A549 (cell line): ENCODE data around the gene CSTA. TPM values are rescaled to one million over a fixed set of nuclear protein-coding genes. Genes with fewer than 3 reads are reported as not detected.

Experiments
- ATAC-seq, 2 experiments: fragments of 200-7000 bp in 1 of 2; fragments of >200 bp in 1 of 2; cut with Nextera tagmentation in 1 of 2; cut with Tn5 transposase in 1 of 2; 3 replicates each; pipeline versions ENCODE4 v1.8.0 to v1.9.1; 2018 to 2020; ENCODE audit warnings: mild to moderate bottlenecking in 1 of 2, moderate library complexity in 1 of 2
- CTCF ChIA-PET: fragments of 300-600 bp; sonication (Branson Sonifier 250); formaldehyde crosslinking; extraction: SDS; loops from one replicate; lab custom pipeline; 2021; ENCODE audit warnings: antibody characterized with exemption, inconsistent platforms; lab: Yijun Ruan, JAX
- POLR2A ChIA-PET: fragments of 350-600 bp; formaldehyde crosslinking; extraction: SDS; loops from one replicate; lab custom pipeline; 2021; ENCODE audit warnings: antibody characterized with exemption, inconsistent platforms; lab: Yijun Ruan, JAX
- DNase-seq, 2 experiments: peaks; one replicate each; pipeline versions ENCODE4 v3.0.0 to v3.0.0-alpha.2; 2011 to 2016; ENCODE audit warnings: low read depth in 1 of 2, low spot score in 1 of 2
- FAIRE-seq: peaks from 2 replicates; lab custom pipeline; 2011; peaks lifted over from hg19 to GRCh38; lab: Jason Lieb, UNC
- H3K27ac ChIP-seq, 2 experiments: fragments of >200 bp; sonication (Bioruptor Twin); formaldehyde crosslinking; 3 replicates each; pipeline ENCODE4 v1.5.1; 2016 to 2017
- H3K4me1 ChIP-seq: fragments of >200 bp; sonication (Bioruptor Twin); formaldehyde crosslinking; 3 replicates; pipeline ENCODE4 v1.6.1; 2016
- H3K4me2 ChIP-seq: fragments of >200 bp; sonication (Bioruptor Twin); formaldehyde crosslinking; 3 replicates; pipeline ENCODE4 v1.6.1; 2016
- H3K4me3 ChIP-seq: fragments of >200 bp; sonication (Bioruptor Twin); formaldehyde crosslinking; 3 replicates; pipeline ENCODE4 v1.5.1; 2016
- H3K9me3 ChIP-seq: fragments of >200 bp; sonication (Bioruptor Twin); formaldehyde crosslinking; 3 replicates; pipeline ENCODE4 v1.6.1; 2016
- CBX2 ChIP-seq: fragments of 200-600 bp; sonication (generic); IDR thresholded peaks from 2 replicates; pipeline ENCODE4 v1.6.1; 2016; ENCODE audit warnings: low read depth, mild to moderate bottlenecking, borderline replicate concordance
- CHD4 ChIP-seq: fragments of 200-600 bp; sonication (generic); IDR thresholded peaks from 2 replicates; pipeline ENCODE4 v1.6.1; 2016; ENCODE audit warnings: antibody characterized with exemption, mild to moderate bottlenecking, borderline replicate concordance
- E2F6 ChIP-seq: IDR thresholded peaks from 2 replicates; pipeline ENCODE4 v1.6.1; 2012; ENCODE audit warnings: low read depth, borderline replicate concordance
- ELK1 ChIP-seq: fragments of 150-350 bp; IDR thresholded peaks from 2 replicates; pipeline ENCODE4 v1.6.1; 2014; ENCODE audit warnings: low read depth, mild to moderate bottlenecking, low read length
- FOSL2 ChIP-seq, 2 experiments: fragments of 450-650 bp in 1 of 2; fragments of >200 bp in 1 of 2; sonication (Bioruptor Twin) in 1 of 2; formaldehyde crosslinking; IDR thresholded peaks; 2 replicates each; pipeline versions ENCODE4 v1.5.0 to v1.6.1; 2016 to 2020; ENCODE audit warnings: mild to moderate bottlenecking in 1 of 2, moderate library complexity in 1 of 2
- HES2 ChIP-seq: fragments of >200 bp; sonication (Bioruptor Twin); formaldehyde crosslinking; IDR thresholded peaks from 2 replicates; pipeline ENCODE4 v1.6.1; 2016
- HOXA7 ChIP-seq: fragments of 250-450 bp; sonication (Bioruptor Pico); IDR thresholded peaks from 2 replicates; pipeline ENCODE4 v1.5.0; 2020; ENCODE audit warnings: mild to moderate bottlenecking, moderate library complexity
- HOXB13 ChIP-seq: fragments of 250-450 bp; sonication (Bioruptor Pico); IDR thresholded peaks from 2 replicates; pipeline ENCODE4 v1.5.0; 2020; ENCODE audit warnings: low read depth, mild to moderate bottlenecking, moderate library complexity
- HOXB5 ChIP-seq: fragments of 250-450 bp; sonication (Bioruptor Pico); IDR thresholded peaks from 2 replicates; pipeline ENCODE4 v1.5.0; 2020; ENCODE audit warnings: mild to moderate bottlenecking, moderate library complexity
- JUN ChIP-seq, 2 experiments: fragments of >200 bp; sonication (Bioruptor Twin); formaldehyde crosslinking; IDR thresholded peaks; 2 replicates in 1 of 2; 3 replicates in 1 of 2; pipeline ENCODE4 v1.6.1; 2016 to 2017
- JUNB ChIP-seq: fragments of >200 bp; sonication (Bioruptor Twin); formaldehyde crosslinking; IDR thresholded peaks from 2 replicates; pipeline ENCODE4 v1.6.1; 2016
- KDM1A ChIP-seq: fragments of 200-600 bp; sonication (generic); IDR thresholded peaks from 2 replicates; pipeline ENCODE4 v1.6.1; 2016; ENCODE audit warnings: low read depth, mild to moderate bottlenecking
- KDM5A ChIP-seq: fragments of 200-600 bp; sonication (generic); IDR thresholded peaks from 2 replicates; pipeline ENCODE4 v1.6.1; 2016; ENCODE audit warnings: antibody characterized with exemption, mild to moderate bottlenecking
- MAFK ChIP-seq: fragments of 450-650 bp; IDR thresholded peaks from 2 replicates; pipeline ENCODE4 v1.6.1; 2014; ENCODE audit not compliant: partially characterized antibody
- NPAS2 ChIP-seq: fragments of 250-450 bp; sonication (Bioruptor Pico); IDR thresholded peaks from 2 replicates; pipeline ENCODE4 v1.8.0; 2022; ENCODE audit warnings: mild to moderate bottlenecking, moderate library complexity, borderline replicate concordance
- RAD21 ChIP-seq, 2 experiments: fragments of >200 bp in 1 of 2; sonication (Bioruptor Twin) in 1 of 2; formaldehyde crosslinking in 1 of 2; IDR thresholded peaks in 1 of 2; conservative IDR thresholded peaks in 1 of 2; 2 replicates in 1 of 2; 3 replicates in 1 of 2; pipeline ENCODE4 v1.6.1; 2012 to 2018; ENCODE audit warnings: inconsistent platforms in 1 of 2
- RCOR1 ChIP-seq: fragments of 150-350 bp; IDR thresholded peaks from 2 replicates; pipeline ENCODE4 v1.6.1; 2014; ENCODE audit warnings: antibody characterized with exemption, low read length, low read depth
- RFX5 ChIP-seq: fragments of 450-650 bp; IDR thresholded peaks from 2 replicates; pipeline ENCODE4 v1.7.1; 2014; ENCODE audit warnings: antibody characterized with exemption, mild to moderate bottlenecking, moderate library complexity
- SMC3 ChIP-seq: fragments of >200 bp; sonication (Bioruptor Twin); formaldehyde crosslinking; IDR thresholded peaks from 3 replicates; pipeline ENCODE4 v1.6.1; 2018; ENCODE audit warnings: inconsistent platforms
- ZNF302 ChIP-seq: fragments of 250-450 bp; sonication (Bioruptor Pico); IDR thresholded peaks from 2 replicates; pipeline ENCODE4 v1.9.0; 2021; ENCODE audit warnings: inconsistent platforms, mild to moderate bottlenecking, moderate library complexity
- WGBS: methylation state at CpG from one replicate; pipeline ENCODE4 v1.1.6; 2017; ENCODE audit errors: missing lambda C conversion rate; 5-methylcytosine and 5-hydroxymethylcytosine counted together
- polyA plus RNA-seq, 4 experiments: library from polyadenylated mRNA; depleted of rRNA in 3 of 4; stranded (reverse); fragments of >200 nt; fragmentation: RNase III in 1 of 4; extraction: RNeasy Plus Mini Kit Qiagen cat#74134 plus additional on column Dnase treatment in 1 of 4; gene quantifications; 2 replicates in 3 of 4; 3 replicates in 1 of 4; pipeline ENCODE4 v1.2.3, GENCODE V29; 2011 to 2017
- TF ChIP-seq, protein P1 (sequence below): fragments of >200 bp; sonication (Bioruptor Twin); formaldehyde crosslinking; IDR thresholded peaks from 3 replicates; pipeline ENCODE4 v1.5.1; 2016
- TF ChIP-seq, protein P2 (sequence below): fragments of 250-450 bp; sonication (Bioruptor Pico); IDR thresholded peaks from 2 replicates; pipeline ENCODE4 v1.5.0; 2021; ENCODE audit warnings: mild to moderate bottlenecking, moderate library complexity, borderline replicate concordance

The CSTA gene
- polyA plus RNA-seq, 2 of the 4 experiments (the other 2 are of a cell fraction), result 0.41 to 7.8 TPM

- H3K4me3 ChIP-seq, result no peak overlapping the region
- DNase-seq, result no peak
- CTCF ChIA-PET, result interaction anchor here (0.6 to 1.2 kb wide), 3 partner anchors 47 to 705 kb away, joined by 3 to 4 read pairs (median 3); no protein-coding TSS in a partner anchor
- FAIRE-seq, result no peak
- no peak overlapping the region for H3K4me2 ChIP-seq
- H3K27ac ChIP-seq, result no peak overlapping the region
- no peak for TF ChIP-seq CBX2
- no peak for TF ChIP-seq JUN (IDR thresholded peaks at IDR 0.05)
- no peak for TF ChIP-seq MAFK
- TF ChIP-seq HOXB5 (CRISPR knock-in tag), result no peak
- TF ChIP-seq SMC3, result no peak
- no peak for TF ChIP-seq RCOR1
- no peak for TF ChIP-seq KDM1A
- no peak for TF ChIP-seq HOXA7 (CRISPR knock-in tag)
- TF ChIP-seq HES2, result no peak
- no peak for TF ChIP-seq JUNB
- TF ChIP-seq, all 56 proteins: peak for 0
- POLR2A ChIA-PET, result no interaction called here
- peak in 1 of 2 experiments; percentile 30; a peak in 2 of 6 replicates for ATAC-seq
- peaks cover 3% of the 10 kb centered on the region; the same call in 1 of the 3 replicates for H3K4me1 ChIP-seq
- no peaks in the 10 kb centered on the region for H3K9me3 ChIP-seq
- WGBS, result 58% methylated on average over 2 of the region's 2 CpGs
Observed at GRCh38 chr3:122353215-122353614, 28.2 kb downstream of the CSTA start.

- no peak for DNase-seq
- Histone ChIP-seq H3K4me2 (no peak overlapping the region), H3K4me3 (no peak overlapping the region), H3K4me1 (peaks cover 3% of the 10 kb centered on the region; the same call in 1 of the 3 replicates)
- 93% methylated on average over 1 of the region's 1 CpG for WGBS
- TF ChIP-seq ELK1 (no peak), CHD4 (no peak), ZNF302 (CRISPR knock-in tag) (no peak), KDM5A (no peak), MAFK (no peak), E2F6 (no peak), RCOR1 (no peak), JUNB (no peak), FOSL2 (IDR thresholded peaks at IDR 0.05) (no peak), FOSL2 (CRISPR knock-in tag; IDR thresholded peaks at IDR 0.05) (no peak), HES2 (no peak), JUN (IDR thresholded peaks at IDR 0.05) (no peak), KDM1A (no peak), RAD21 (conservative IDR thresholded peaks at IDR 0.05 in 1 of 2, IDR thresholded peaks at IDR 0.05 in 1 of 2) (no peak)
- TF ChIP-seq, all 56 proteins: peak for 0
- ChIA-PET POLR2A (no interaction called here), CTCF (interaction anchor here (0.6 kb wide), 1 partner anchor 566 kb away, joined by 3 read pairs; no protein-coding TSS in a partner anchor)
- Histone ChIP-seq H3K9me3 (no peaks in the 10 kb centered on the region), H3K27ac (no peak overlapping the region)
- FAIRE-seq (no peak), ATAC-seq (no peak)
Observed at GRCh38 chr3:122353893-122354401, 28.9 kb downstream of the CSTA start.

GRCh38 chr3:122355612-122356011 lies 30.6 kb downstream of the CSTA start:
- peaks cover 3% of the 10 kb centered on the region; the same call in 1 of the 3 replicates for H3K4me1 ChIP-seq
- H3K9me3 ChIP-seq, result no peaks in the 10 kb centered on the region
- H3K4me2 ChIP-seq, result no peak overlapping the region
- DNase-seq, result no peak
- CTCF ChIA-PET, result interaction anchor here (1.3 to 2.8 kb wide), 2 partner anchors 38 to 49 kb away, joined by 4 to 8 read pairs; no protein-coding TSS in a partner anchor
- POLR2A ChIA-PET, result no interaction called here
- 79% methylated on average over 4 of the region's 4 CpGs for WGBS
- TF ChIP-seq HOXB13 (CRISPR knock-in tag) (no peak), RFX5 (no peak), NPAS2 (no peak), ZNF302 (CRISPR knock-in tag) (no peak)
- TF ChIP-seq, protein P1, sequence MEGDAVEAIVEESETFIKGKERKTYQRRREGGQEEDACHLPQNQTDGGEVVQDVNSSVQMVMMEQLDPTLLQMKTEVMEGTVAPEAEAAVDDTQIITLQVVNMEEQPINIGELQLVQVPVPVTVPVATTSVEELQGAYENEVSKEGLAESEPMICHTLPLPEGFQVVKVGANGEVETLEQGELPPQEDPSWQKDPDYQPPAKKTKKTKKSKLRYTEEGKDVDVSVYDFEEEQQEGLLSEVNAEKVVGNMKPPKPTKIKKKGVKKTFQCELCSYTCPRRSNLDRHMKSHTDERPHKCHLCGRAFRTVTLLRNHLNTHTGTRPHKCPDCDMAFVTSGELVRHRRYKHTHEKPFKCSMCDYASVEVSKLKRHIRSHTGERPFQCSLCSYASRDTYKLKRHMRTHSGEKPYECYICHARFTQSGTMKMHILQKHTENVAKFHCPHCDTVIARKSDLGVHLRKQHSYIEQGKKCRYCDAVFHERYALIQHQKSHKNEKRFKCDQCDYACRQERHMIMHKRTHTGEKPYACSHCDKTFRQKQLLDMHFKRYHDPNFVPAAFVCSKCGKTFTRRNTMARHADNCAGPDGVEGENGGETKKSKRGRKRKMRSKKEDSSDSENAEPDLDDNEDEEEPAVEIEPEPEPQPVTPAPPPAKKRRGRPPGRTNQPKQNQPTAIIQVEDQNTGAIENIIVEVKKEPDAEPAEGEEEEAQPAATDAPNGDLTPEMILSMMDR, result no peak
- TF ChIP-seq, protein P2, sequence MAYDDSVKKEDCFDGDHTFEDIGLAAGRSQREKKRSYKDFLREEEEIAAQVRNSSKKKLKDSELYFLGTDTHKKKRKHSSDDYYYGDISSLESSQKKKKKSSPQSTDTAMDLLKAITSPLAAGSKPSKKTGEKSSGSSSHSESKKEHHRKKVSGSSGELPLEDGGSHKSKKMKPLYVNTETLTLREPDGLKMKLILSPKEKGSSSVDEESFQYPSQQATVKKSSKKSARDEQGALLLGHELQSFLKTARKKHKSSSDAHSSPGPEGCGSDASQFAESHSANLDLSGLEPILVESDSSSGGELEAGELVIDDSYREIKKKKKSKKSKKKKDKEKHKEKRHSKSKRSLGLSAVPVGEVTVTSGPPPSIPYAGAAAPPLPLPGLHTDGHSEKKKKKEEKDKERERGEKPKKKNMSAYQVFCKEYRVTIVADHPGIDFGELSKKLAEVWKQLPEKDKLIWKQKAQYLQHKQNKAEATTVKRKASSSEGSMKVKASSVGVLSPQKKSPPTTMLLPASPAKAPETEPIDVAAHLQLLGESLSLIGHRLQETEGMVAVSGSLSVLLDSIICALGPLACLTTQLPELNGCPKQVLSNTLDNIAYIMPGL, result no peak
- H3K4me3 ChIP-seq, result no peak overlapping the region
- ATAC-seq, result no peak
- FAIRE-seq, result no peak
- H3K27ac ChIP-seq, result no peak overlapping the region
